ENCODE results near the gene MGAT4A. TPM values are rescaled to one million over a fixed set of nuclear protein-coding genes. Genes with fewer than 3 reads are reported as not detected.
A peak's percentile ranks its signal among the peaks of the same experiment; 100 is the strongest.

Gene MGAT4A
- total RNA-seq, 4 donors from 2014 or later: 4.2 to 14.1 (median 12.2) TPM

- Histone ChIP-seq H3K36me3 (no peaks in the 10 kb centered on the region), H3K4me1 (peaks cover 11 to 16% of the 10 kb centered on the region in 2 donors)
Observed at GRCh38 chr2:98726205-98726604, 4.7 kb downstream of the MGAT4A start.

GRCh38 chr2:98720286-98720685 lies 10.6 kb downstream of the MGAT4A start:
- ATAC-seq (no peak), DNase-seq (no peak)
- Histone ChIP-seq H3K4me3 (no peak overlapping the region), H3K36me3 (no peaks in the 10 kb centered on the region), H3K27me3 (no peaks in the 10 kb centered on the region), H3K9me3 (no peaks in the 10 kb centered on the region), H3K27ac (no peak overlapping the region), H3K4me1 (no peaks in the 10 kb centered on the region)
- TF ChIP-seq POLR2A (IDR thresholded peaks at IDR 0.05): no peak
- no peak for TF ChIP-seq CTCF (IDR thresholded peaks at IDR 0.05 in 4 of 5, conservative IDR thresholded peaks at IDR 0.05 in 1 of 5)
- in situ Hi-C loops (cut with MboI; ENCODE audit: low sequenced_read_pairs in 4 of 4): no loop called here
- intact Hi-C loops (cut with DNase I; ENCODE audit: low total_unique reads): no loop called here

More at GRCh38 chr2:98726205-98726604, 4.7 kb downstream of the MGAT4A start:
- DNase-seq: no peak
- Histone ChIP-seq H3K27ac (peak overlapping the region in 1 of 4 donors; percentile 46), H3K9me3 (no peaks in the 10 kb centered on the region), H3K27me3 (no peaks in the 10 kb centered on the region), H3K4me3 (peak overlapping the region in 1 of 4 donors; percentile 10)
- TF ChIP-seq CTCF (IDR thresholded peaks at IDR 0.05 in 4 of 5, conservative IDR thresholded peaks at IDR 0.05 in 1 of 5): no peak
- TF ChIP-seq POLR2A (IDR thresholded peaks at IDR 0.05): no peak
- intact Hi-C loops (cut with DNase I; ENCODE audit: low total_unique reads) (no loop called here), in situ Hi-C loops (cut with MboI; ENCODE audit: low sequenced_read_pairs in 4 of 4) (no loop called here)
- ATAC-seq: no peak

- no peak for DNase-seq
- no peak for ATAC-seq
- Histone ChIP-seq H3K9me3 (no peaks in the 10 kb centered on the region), H3K27me3 (no peaks in the 10 kb centered on the region), H3K36me3 (no peaks in the 10 kb centered on the region), H3K4me1 (no peaks in the 10 kb centered on the region), H3K4me3 (no peak overlapping the region), H3K27ac (no peak overlapping the region)
- intact Hi-C loops (cut with DNase I; ENCODE audit: low total_unique reads) (no loop called here), in situ Hi-C loops (cut with MboI; ENCODE audit: low sequenced_read_pairs in 4 of 4) (no loop called here)
- TF ChIP-seq CTCF (IDR thresholded peaks at IDR 0.05 in 4 of 5, conservative IDR thresholded peaks at IDR 0.05 in 1 of 5) (no peak), POLR2A (IDR thresholded peaks at IDR 0.05) (no peak)
Observed at GRCh38 chr2:98717621-98718020, 13.3 kb downstream of the MGAT4A start.

GRCh38 chr2:98716786-98717185 lies 14.1 kb downstream of the MGAT4A start:
- intact Hi-C loops (cut with DNase I; ENCODE audit: low total_unique reads) (no loop called here), in situ Hi-C loops (cut with MboI; ENCODE audit: low sequenced_read_pairs in 4 of 4) (no loop called here)
- no peak overlapping the region for H3K4me3 ChIP-seq
- TF ChIP-seq POLR2A (IDR thresholded peaks at IDR 0.05): no peak
- TF ChIP-seq CTCF (IDR thresholded peaks at IDR 0.05 in 4 of 5, conservative IDR thresholded peaks at IDR 0.05 in 1 of 5): no peak
- DNase-seq (no peak), ATAC-seq (no peak)
- H3K9me3 ChIP-seq: no peaks in the 10 kb centered on the region
- no peaks in the 10 kb centered on the region for H3K27me3 ChIP-seq
- H3K27ac ChIP-seq: no peak overlapping the region
- no peaks in the 10 kb centered on the region for H3K36me3 ChIP-seq
- H3K4me1 ChIP-seq: no peaks in the 10 kb centered on the region

- Histone ChIP-seq H3K27ac (no peak overlapping the region), H3K27me3 (no peaks in the 10 kb centered on the region), H3K36me3 (no peaks in the 10 kb centered on the region), H3K9me3 (no peaks in the 10 kb centered on the region), H3K4me3 (no peak overlapping the region), H3K4me1 (no peaks in the 10 kb centered on the region)
- ATAC-seq (no peak), DNase-seq (no peak)
- intact Hi-C loops (cut with DNase I; ENCODE audit: low total_unique reads): no loop called here
- TF ChIP-seq POLR2A (IDR thresholded peaks at IDR 0.05) (no peak), CTCF (IDR thresholded peaks at IDR 0.05 in 4 of 5, conservative IDR thresholded peaks at IDR 0.05 in 1 of 5) (no peak)
- in situ Hi-C loops (cut with MboI; ENCODE audit: low sequenced_read_pairs in 4 of 4): no loop called here
Observed at GRCh38 chr2:98715812-98716451, 15.0 kb downstream of the MGAT4A start.

Measured in gastrocnemius medialis (tissue), 4 donors.